Fibroblast of lung (primary cell): ENCODE results near the gene KRTAP5-9. TPM values are rescaled to one million over a fixed set of nuclear protein-coding genes. Genes with fewer than 3 reads are reported as not detected.

Experiments
- DNase-seq, 2 donors: peaks; one replicate each; pipeline versions ENCODE4 v3.0.0 to v3.0.0-alpha.2; 2010; ENCODE audit warnings: low read depth in 2 of 2
- H2AFZ ChIP-seq: 2 replicates; pipeline ENCODE4 v1.5.1; 2012; ENCODE audit warnings: low read length, control low read depth, inconsistent platforms
- H3K27ac ChIP-seq: 2 replicates; pipeline ENCODE4 v1.5.1; 2011; ENCODE audit warnings: low read length, control low read depth; ENCODE audit not compliant: insufficient read depth
- H3K27me3 ChIP-seq: 2 replicates; pipeline ENCODE4 v1.5.1; 2011; ENCODE audit warnings: mild to moderate bottlenecking, low read length; ENCODE audit not compliant: control insufficient read depth, insufficient read depth
- H3K36me3 ChIP-seq: 2 replicates; pipeline ENCODE4 v1.5.1; 2011; ENCODE audit warnings: low read length; ENCODE audit not compliant: control insufficient read depth, insufficient read depth
- H3K4me1 ChIP-seq: 2 replicates; pipeline ENCODE4 v1.5.1; 2011; ENCODE audit warnings: low read length; ENCODE audit not compliant: control insufficient read depth, insufficient read depth; ENCODE audit errors: extremely low read depth
- H3K4me2 ChIP-seq: 2 replicates; pipeline ENCODE4 v1.5.1; 2011; ENCODE audit warnings: low read length, control low read depth; ENCODE audit not compliant: insufficient read depth; ENCODE audit errors: extremely low read depth
- H3K4me3 ChIP-seq, 4 experiments: fragments of 200-600 bp in 1 of 4; sonication (generic) in 1 of 4; replicated peaks in 1 of 4; 2 replicates each; pipeline ENCODE4 v1.5.1; 2011 to 2016; ENCODE audit warnings: low read length in 4 of 4, low read depth in 3 of 4, mild to moderate bottlenecking in 3 of 4, control low read depth in 2 of 4, inconsistent platforms in 1 of 4, mixed read lengths in 1 of 4; ENCODE audit not compliant: insufficient read depth in 1 of 4; ENCODE audit errors: control extremely low read depth in 1 of 4
- H3K79me2 ChIP-seq: 2 replicates; pipeline ENCODE4 v1.5.1; 2012; ENCODE audit warnings: mild to moderate bottlenecking, low read length, inconsistent platforms; ENCODE audit not compliant: control insufficient read depth, insufficient read depth
- H3K9ac ChIP-seq: 2 replicates; pipeline ENCODE4 v1.5.1; 2011; ENCODE audit warnings: mild to moderate bottlenecking, low read length, control low read depth; ENCODE audit not compliant: insufficient read depth
- H3K9me3 ChIP-seq: 2 replicates; pipeline ENCODE4 v1.5.1; 2012; ENCODE audit warnings: low read depth, low read length; ENCODE audit not compliant: control insufficient read depth, insufficient read depth
- H4K20me1 ChIP-seq: 2 replicates; pipeline ENCODE4 v1.5.1; 2011; ENCODE audit warnings: low read length; ENCODE audit not compliant: control insufficient read depth, insufficient read depth; ENCODE audit errors: extremely low read depth
- CTCF ChIP-seq, 2 donors: IDR thresholded peaks in 1 of 2; conservative IDR thresholded peaks in 1 of 2; 1 replicate in 1 of 2; 2 replicates in 1 of 2; pipeline ENCODE4 v1.5.1; 2011 to 2012; ENCODE audit warnings: low read length in 2 of 2, control low read depth in 1 of 2, inconsistent platforms in 1 of 2, low read depth in 1 of 2, mild to moderate bottlenecking in 1 of 2
- EZH2 ChIP-seq: IDR thresholded peaks from 2 replicates; pipeline ENCODE4 v1.5.1; 2012; ENCODE audit warnings: low read length, control low read depth, mild to moderate bottlenecking; ENCODE audit errors: missing control alignments
- polyA plus RNA-seq, 2 donors: library from polyadenylated mRNA; depleted of rRNA in 1 of 2; stranded (reverse) in 1 of 2; unstranded in 1 of 2; fragments of >200 nt; gene quantifications; 2 replicates each; pipeline ENCODE4 v1.2.1, GENCODE V29; 2011 to 2012; ENCODE audit warnings: missing spikeins in 1 of 2
- total RNA-seq: library from RNA; depleted of rRNA; stranded (reverse); fragments of >200 nt; gene quantifications from 2 replicates; pipeline ENCODE4 v1.2.1, GENCODE V29; 2014

The KRTAP5-9 gene
- total and polyA plus RNA-seq, 2 donors (not counting 1 experiment from before 2014, with no cell fraction given) = not detected

DNA sequence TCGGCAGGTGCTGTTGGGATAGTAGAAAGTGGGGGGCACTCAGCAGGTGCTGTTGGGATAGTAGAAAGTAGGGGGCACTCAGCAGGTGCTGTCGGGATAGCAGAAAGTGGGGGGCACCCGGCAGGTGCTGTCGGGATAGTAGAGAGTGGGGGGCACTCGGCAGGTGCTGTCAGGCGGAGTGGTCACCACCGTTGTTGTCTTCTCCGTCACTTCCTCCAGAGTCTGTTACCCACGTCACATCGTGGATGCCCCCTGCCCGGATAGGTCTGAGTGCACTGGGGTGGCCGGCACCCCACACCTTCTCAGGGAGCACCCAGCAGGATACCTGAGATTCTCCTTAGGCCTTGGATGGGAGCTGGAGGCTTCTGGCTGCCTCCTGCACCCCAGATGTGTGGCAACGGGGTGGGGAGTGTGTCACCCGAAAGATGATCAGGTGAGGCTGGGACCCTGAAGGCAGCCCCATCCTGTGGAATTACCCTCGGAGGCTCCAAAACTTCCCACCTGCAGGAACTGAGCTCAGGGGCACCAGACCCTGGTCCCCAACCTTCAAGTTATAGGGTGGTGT is 45.3 kb upstream of the KRTAP5-9 start:
- no peaks in the 10 kb centered on the region for H3K79me2 ChIP-seq
- no peak overlapping the region for H3K27ac ChIP-seq
- H3K9ac ChIP-seq = no peak overlapping the region
- TF ChIP-seq EZH2 (no peak), CTCF (conservative IDR thresholded peaks at IDR 0.05 in 1 of 2, IDR thresholded peaks at IDR 0.05 in 1 of 2; ENCODE audit: low read depth in 1 of 2, low read length in 2 of 2) (no peak)
- H3K4me2 ChIP-seq = no peak overlapping the region
- H3K9me3 ChIP-seq = no peaks in the 10 kb centered on the region
- peaks cover 9% of the 10 kb centered on the region for H3K36me3 ChIP-seq
- no peak for DNase-seq
- no peaks in the 10 kb centered on the region for H4K20me1 ChIP-seq
- H3K4me1 ChIP-seq = no peaks in the 10 kb centered on the region
- no peak overlapping the region for H3K4me3 ChIP-seq
- no peak overlapping the region for H2AFZ ChIP-seq
- no peaks in the 10 kb centered on the region for H3K27me3 ChIP-seq

- no peak overlapping the region for H3K9ac ChIP-seq
- no peak for DNase-seq
- no peak overlapping the region for H3K4me3 ChIP-seq
- H4K20me1 ChIP-seq = no peaks in the 10 kb centered on the region
- no peaks in the 10 kb centered on the region for H3K9me3 ChIP-seq
- H3K79me2 ChIP-seq = no peaks in the 10 kb centered on the region
- peaks cover 3% of the 10 kb centered on the region for H3K36me3 ChIP-seq
- no peaks in the 10 kb centered on the region for H3K27me3 ChIP-seq
- H3K27ac ChIP-seq = no peak overlapping the region
- no peak overlapping the region for H3K4me2 ChIP-seq
- no peaks in the 10 kb centered on the region for H3K4me1 ChIP-seq
- no peak overlapping the region for H2AFZ ChIP-seq
- TF ChIP-seq EZH2 = no peak
- no peak for TF ChIP-seq CTCF (conservative IDR thresholded peaks at IDR 0.05 in 1 of 2, IDR thresholded peaks at IDR 0.05 in 1 of 2; ENCODE audit: low read depth in 1 of 2, low read length in 2 of 2)
Measured at GRCh38 chr11:71504531-71504930, 43.7 kb upstream of the KRTAP5-9 start.

DNA sequence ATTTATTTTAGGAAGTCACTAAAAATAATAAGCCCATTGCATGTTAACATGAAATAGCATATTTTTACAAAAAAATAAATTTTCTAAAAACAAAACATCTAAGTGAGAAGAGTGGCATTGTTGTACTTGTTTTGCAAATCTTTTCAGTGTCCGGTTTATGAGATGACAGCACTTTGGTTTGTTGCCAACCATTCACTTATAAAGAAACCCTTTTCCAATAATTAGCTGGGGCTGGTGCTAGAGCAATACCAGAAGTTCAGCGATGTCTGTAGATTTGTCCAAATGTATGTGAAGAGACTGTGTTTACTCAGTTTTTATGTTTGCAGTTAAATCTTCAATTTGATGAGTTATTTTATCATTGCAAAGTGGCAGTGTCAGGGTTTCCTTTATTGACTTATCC is 43.2 kb upstream of the KRTAP5-9 start:
- Histone ChIP-seq H3K27me3 (no peaks in the 10 kb centered on the region), H4K20me1 (no peaks in the 10 kb centered on the region), H3K4me2 (no peak overlapping the region), H2AFZ (no peak overlapping the region), H3K36me3 (peaks cover 3% of the 10 kb centered on the region), H3K4me1 (no peaks in the 10 kb centered on the region), H3K9me3 (no peaks in the 10 kb centered on the region), H3K79me2 (no peaks in the 10 kb centered on the region), H3K4me3 (no peak overlapping the region), H3K27ac (no peak overlapping the region), H3K9ac (no peak overlapping the region)
- DNase-seq = no peak
- TF ChIP-seq EZH2 (no peak), CTCF (conservative IDR thresholded peaks at IDR 0.05 in 1 of 2, IDR thresholded peaks at IDR 0.05 in 1 of 2; ENCODE audit: low read depth in 1 of 2, low read length in 2 of 2) (no peak)
